ENCODE measurements around the gene B4GALT5.

The B4GALT5 gene

GRCh38 chr20:49634116-49634515, 79.6 kb downstream of the B4GALT5 start:
- ChIA-PET POLR2A (ENCODE audit: low non-redundant PET) (no interaction called here), CTCF (interaction anchor here (0.6 to 1.4 kb wide), 4 partner anchors 80 to 256 kb away, joined by 3 to 5 read pairs (median 3); partner anchors contain the start of gene B4GALT5)
- no peak for DNase-seq (ENCODE audit: low spot score)
- no peak overlapping the region for H3K27ac ChIP-seq
- TF ChIP-seq CTCF (conservative IDR thresholded peaks at IDR 0.05; ENCODE audit: low read depth): no peak

- TF ChIP-seq CTCF (conservative IDR thresholded peaks at IDR 0.05; ENCODE audit: low read depth): no peak
- ChIA-PET CTCF (interaction anchor here (0.7 to 1.4 kb wide), 4 partner anchors 92 to 277 kb away, joined by 3 to 5 read pairs (median 4); no protein-coding TSS in a partner anchor), POLR2A (ENCODE audit: low non-redundant PET) (no interaction called here)
- H3K27ac ChIP-seq: no peak overlapping the region
- DNase-seq (ENCODE audit: low spot score): no peak
Measured at GRCh38 chr20:49633643-49634042, 80.0 kb downstream of the B4GALT5 start.

GRCh38 chr20:49633023-49633422, 80.7 kb downstream of the B4GALT5 start:
- no peak for TF ChIP-seq CTCF (conservative IDR thresholded peaks at IDR 0.05; ENCODE audit: low read depth)
- no peak overlapping the region for H3K27ac ChIP-seq
- ChIA-PET CTCF (interaction anchor here (0.7 to 1.4 kb wide), 4 partner anchors 22 to 278 kb away, joined by 3 to 6 read pairs (median 4); no protein-coding TSS in a partner anchor), POLR2A (ENCODE audit: low non-redundant PET) (interaction anchor here (0.5 kb wide), 1 partner anchor 354 kb away, joined by 9 read pairs; no protein-coding TSS in a partner anchor)
- no peak for DNase-seq (ENCODE audit: low spot score)

- POLR2A ChIA-PET (ENCODE audit: low non-redundant PET): no interaction called here
- H3K27ac ChIP-seq: peak overlapping the region; percentile 25
- DNase-seq (ENCODE audit: low spot score): no peak
- CTCF ChIA-PET: interaction anchor here (1.3 kb wide), 1 partner anchor 90 kb away, joined by 3 read pairs; no protein-coding TSS in a partner anchor
- TF ChIP-seq CTCF (conservative IDR thresholded peaks at IDR 0.05; ENCODE audit: low read depth): no peak
Measured at GRCh38 chr20:49631856-49632418, 81.7 kb downstream of the B4GALT5 start.

- peak overlapping the region; percentile 25 for H3K27ac ChIP-seq
- POLR2A ChIA-PET (ENCODE audit: low non-redundant PET): no interaction called here
- no peak for TF ChIP-seq CTCF (conservative IDR thresholded peaks at IDR 0.05; ENCODE audit: low read depth)
- CTCF ChIA-PET: interaction anchor here (0.7 to 1.5 kb wide), 5 partner anchors 10 to 253 kb away, joined by 3 to 8 read pairs (median 3); no protein-coding TSS in a partner anchor
- DNase-seq (ENCODE audit: low spot score): no peak
Measured at GRCh38 chr20:49631061-49631716, 82.5 kb downstream of the B4GALT5 start.

- peak overlapping the region; percentile 25; the same call in 1 of the 2 replicates for H3K27ac ChIP-seq
- POLR2A ChIA-PET (ENCODE audit: low non-redundant PET): interaction anchor here (0.6 kb wide), 1 partner anchor 106 kb away, joined by 4 read pairs; no protein-coding TSS in a partner anchor
- CTCF ChIA-PET: interaction anchor here (0.6 to 1.5 kb wide), 4 partner anchors 11 to 215 kb away, joined by 3 to 5 read pairs (median 3); no protein-coding TSS in a partner anchor
- no peak for DNase-seq (ENCODE audit: low spot score)
- TF ChIP-seq CTCF (conservative IDR thresholded peaks at IDR 0.05; ENCODE audit: low read depth): no peak
Measured at GRCh38 chr20:49630396-49630951, 83.2 kb downstream of the B4GALT5 start.

Data from RWPE1 (cell line).